ENCODE data around the gene NCAM1.

The NCAM1 gene

GRCh38 chr11:113085446-113085845 is 124.2 kb downstream of the NCAM1 start:
- no peak for DNase-seq (ENCODE audit: low read depth in 2 of 2)

- DNase-seq (ENCODE audit: low read depth in 2 of 2): no peak
These were observed 126.5 kb downstream of the NCAM1 start for GRCh38 chr11:113087706-113088105.

- no peak for DNase-seq (ENCODE audit: low read depth in 2 of 2)
These were observed 129.7 kb downstream of the NCAM1 start for GRCh38 chr11:113090716-113091480.

- no peak for DNase-seq (ENCODE audit: low read depth in 2 of 2)
These were observed 130.2 kb downstream of the NCAM1 start for GRCh38 chr11:113091481-113091780.

- DNase-seq (ENCODE audit: low read depth in 2 of 2): no peak
These were observed 135.4 kb downstream of the NCAM1 start for GRCh38 chr11:113096648-113097047.

- DNase-seq (ENCODE audit: low read depth in 2 of 2): no peak
These were observed 142.9 kb downstream of the NCAM1 start for GRCh38 chr11:113103932-113104690.

GRCh38 chr11:113104691-113105251 is 143.6 kb downstream of the NCAM1 start:
- no peak for DNase-seq (ENCODE audit: low read depth in 2 of 2)

GRCh38 chr11:113105592-113105991 is 144.4 kb downstream of the NCAM1 start:
- no peak for DNase-seq (ENCODE audit: low read depth in 2 of 2)

- no peak for DNase-seq (ENCODE audit: low read depth in 2 of 2)
These were observed 145.3 kb downstream of the NCAM1 start for GRCh38 chr11:113106507-113106906.

- no peak for DNase-seq (ENCODE audit: low read depth in 2 of 2)
These were observed 148.8 kb downstream of the NCAM1 start for GRCh38 chr11:113110046-113110445.

- no peak for DNase-seq (ENCODE audit: low read depth in 2 of 2)
These were observed 149.9 kb downstream of the NCAM1 start for GRCh38 chr11:113111156-113111555.

GRCh38 chr11:113112307-113112706 is 151.1 kb downstream of the NCAM1 start:
- DNase-seq (ENCODE audit: low read depth in 2 of 2): no peak

- DNase-seq (ENCODE audit: low read depth in 2 of 2): no peak
These were observed 152.8 kb downstream of the NCAM1 start for GRCh38 chr11:113113801-113114704.

- DNase-seq (ENCODE audit: low read depth in 2 of 2): no peak
These were observed 153.4 kb downstream of the NCAM1 start for GRCh38 chr11:113114705-113115027.

- no peak for DNase-seq (ENCODE audit: low read depth in 2 of 2)
These were observed 156.9 kb downstream of the NCAM1 start for GRCh38 chr11:113118104-113118503.

- DNase-seq (ENCODE audit: low read depth in 2 of 2): no peak
These were observed 157.9 kb downstream of the NCAM1 start for GRCh38 chr11:113119074-113119473.

GRCh38 chr11:113119966-113120736 is 158.9 kb downstream of the NCAM1 start:
- DNase-seq (ENCODE audit: low read depth in 2 of 2): no peak

- no peak for DNase-seq (ENCODE audit: low read depth in 2 of 2)
These were observed 160.5 kb downstream of the NCAM1 start for GRCh38 chr11:113121746-113122145.

GRCh38 chr11:113124006-113124405 is 162.8 kb downstream of the NCAM1 start:
- no peak for DNase-seq (ENCODE audit: low read depth in 2 of 2)

- DNase-seq (ENCODE audit: low read depth in 2 of 2): no peak
These were observed 163.4 kb downstream of the NCAM1 start for GRCh38 chr11:113124578-113124977.

GRCh38 chr11:113129261-113129992 is 168.2 kb downstream of the NCAM1 start:
- DNase-seq (ENCODE audit: low read depth in 2 of 2): no peak

All from stimulated activated CD4-positive, alpha-beta T cell treated with anti-CD3 and anti-CD28 coated beads, Interleukin-4, amount 100 ng/mL, for 48 hours (primary cell).